Thoracic aorta (tissue), 2 donors: Measurements from ENCODE around the gene GPATCH8. TPM values are rescaled to one million over a fixed set of nuclear protein-coding genes. Genes with fewer than 3 reads are reported as not detected.
A peak's percentile ranks its signal among the peaks of the same experiment; 100 is the strongest.

Experiments used
- ATAC-seq: fragments of 150-250 bp; one replicate; pipeline ENCODE4 v1.8.0; 2017; ENCODE audit warnings: low read depth; ENCODE audit not compliant: insufficient number of reproducible peaks, low FRiP score
- DNase-seq: peaks from one replicate; pipeline ENCODE4 v3.0.0-alpha.2; 2020; ENCODE audit warnings: low spot score
- H3K27ac ChIP-seq, 2 donors: fragments of 200-600 bp; sonication (generic); 1 replicate in 1 of 2; 2 replicates in 1 of 2; pipeline ENCODE4 v1.5.1; 2016; ENCODE audit warnings: mild to moderate bottlenecking in 2 of 2, moderate library complexity in 2 of 2
- H3K27me3 ChIP-seq: fragments of 200-600 bp; sonication (generic); replicated peaks from 2 replicates; pipeline ENCODE4 v1.6.0; 2016; ENCODE audit warnings: mild to moderate bottlenecking; ENCODE audit not compliant: insufficient read depth
- H3K36me3 ChIP-seq: fragments of 200-600 bp; sonication (generic); one replicate; pipeline ENCODE4 v1.5.1; 2016
- H3K4me1 ChIP-seq, 2 donors: fragments of 200-600 bp; sonication (generic); 1 replicate in 1 of 2; 2 replicates in 1 of 2; pipeline versions ENCODE4 v1.5.1 to v1.6.0; 2016; ENCODE audit warnings: low read depth in 2 of 2, mild to moderate bottlenecking in 1 of 2; ENCODE audit not compliant: control insufficient read depth in 1 of 2
- H3K4me3 ChIP-seq: fragments of 200-600 bp; sonication (generic); 2 replicates; pipeline ENCODE4 v1.5.1; 2016; ENCODE audit warnings: mild to moderate bottlenecking
- H3K9me3 ChIP-seq: fragments of 200-600 bp; sonication (generic); 2 replicates; pipeline ENCODE4 v1.5.1; 2016
- CTCF ChIP-seq: fragments of 200-600 bp; sonication (generic); IDR thresholded peaks from one replicate; pipeline ENCODE4 v1.5.1; 2019; ENCODE audit warnings: antibody characterized with exemption
- total RNA-seq, 2 donors: library from RNA; depleted of rRNA; stranded (reverse); fragments of >200 nt; gene quantifications; one replicate each; pipeline versions ENCODE4 v1.1.0 to v1.2.3, GENCODE V29; 2016

The GPATCH8 gene
- total RNA-seq, 2 donors from 2014 or later: 39.3 to 56.1 TPM

GRCh38 chr17:44384823-44385286 lies 118.4 kb downstream of the GPATCH8 start:
- DNase-seq (no peak), ATAC-seq (no peak)
- H3K9me3 ChIP-seq: no peaks in the 10 kb centered on the region
- H3K27ac ChIP-seq: no peak overlapping the region
- peaks cover 0 to 19% of the 10 kb centered on the region in 2 donors for H3K4me1 ChIP-seq
- H3K27me3 ChIP-seq: no peaks in the 10 kb centered on the region
- H3K4me3 ChIP-seq: peak overlapping the region; percentile 72
- no peak for TF ChIP-seq CTCF
- no peaks in the 10 kb centered on the region for H3K36me3 ChIP-seq

GRCh38 chr17:44384281-44384822 lies 118.9 kb downstream of the GPATCH8 start:
- Histone ChIP-seq H3K4me1 (peaks cover 0 to 19% of the 10 kb centered on the region in 2 donors), H3K27ac (no peak overlapping the region), H3K36me3 (no peaks in the 10 kb centered on the region), H3K9me3 (no peaks in the 10 kb centered on the region), H3K27me3 (no peaks in the 10 kb centered on the region), H3K4me3 (peak overlapping the region; percentile 72)
- DNase-seq: no peak
- no peak for TF ChIP-seq CTCF
- no peak for ATAC-seq

GRCh38 chr17:44383861-44384260 lies 119.3 kb downstream of the GPATCH8 start:
- no peak for TF ChIP-seq CTCF
- H3K4me3 ChIP-seq: no peak overlapping the region
- no peaks in the 10 kb centered on the region for H3K27me3 ChIP-seq
- H3K4me1 ChIP-seq: peaks cover 0 to 19% of the 10 kb centered on the region in 2 donors
- no peaks in the 10 kb centered on the region for H3K9me3 ChIP-seq
- DNase-seq: no peak
- H3K36me3 ChIP-seq: no peaks in the 10 kb centered on the region
- no peak for ATAC-seq
- no peak overlapping the region for H3K27ac ChIP-seq

- H3K9me3 ChIP-seq: no peaks in the 10 kb centered on the region
- no peak for DNase-seq
- no peaks in the 10 kb centered on the region for H3K27me3 ChIP-seq
- H3K36me3 ChIP-seq: no peaks in the 10 kb centered on the region
- no peak for ATAC-seq
- no peak for TF ChIP-seq CTCF
- H3K4me1 ChIP-seq: peaks cover 0 to 19% of the 10 kb centered on the region in 2 donors
- no peak overlapping the region for H3K27ac ChIP-seq
- H3K4me3 ChIP-seq: no peak overlapping the region
Observed at GRCh38 chr17:44383363-44383762, 119.8 kb downstream of the GPATCH8 start.

GRCh38 chr17:44382917-44383316 lies 120.3 kb downstream of the GPATCH8 start:
- H3K9me3 ChIP-seq: no peaks in the 10 kb centered on the region
- ATAC-seq (no peak), DNase-seq (no peak)
- H3K27me3 ChIP-seq: no peaks in the 10 kb centered on the region
- H3K27ac ChIP-seq: no peak overlapping the region
- no peak overlapping the region for H3K4me3 ChIP-seq
- no peak for TF ChIP-seq CTCF
- peaks cover 0 to 19% of the 10 kb centered on the region in 2 donors for H3K4me1 ChIP-seq
- no peaks in the 10 kb centered on the region for H3K36me3 ChIP-seq
